A549 (cell line): ENCODE data around the gene DUS2. TPM values are rescaled to one million over a fixed set of nuclear protein-coding genes. Genes with fewer than 3 reads are reported as not detected.

Experiments used
- ATAC-seq, 2 experiments: fragments of 200-7000 bp in 1 of 2; fragments of >200 bp in 1 of 2; cut with Nextera tagmentation in 1 of 2; cut with Tn5 transposase in 1 of 2; 3 replicates each; pipeline versions ENCODE4 v1.8.0 to v1.9.1; 2018 to 2020; ENCODE audit warnings: mild to moderate bottlenecking in 1 of 2, moderate library complexity in 1 of 2
- CTCF ChIA-PET: fragments of 300-600 bp; sonication (Branson Sonifier 250); formaldehyde crosslinking; extraction: SDS; loops from one replicate; lab custom pipeline; 2021; ENCODE audit warnings: antibody characterized with exemption, inconsistent platforms; lab: Yijun Ruan, JAX
- POLR2A ChIA-PET: fragments of 350-600 bp; formaldehyde crosslinking; extraction: SDS; loops from one replicate; lab custom pipeline; 2021; ENCODE audit warnings: antibody characterized with exemption, inconsistent platforms; lab: Yijun Ruan, JAX
- DNase-seq, 2 experiments: peaks; one replicate each; pipeline versions ENCODE4 v3.0.0 to v3.0.0-alpha.2; 2011 to 2016; ENCODE audit warnings: low read depth in 1 of 2, low spot score in 1 of 2
- FAIRE-seq: peaks from 2 replicates; lab custom pipeline; 2011; peaks lifted over from hg19 to GRCh38; lab: Jason Lieb, UNC
- H3K27ac ChIP-seq, 2 experiments: fragments of >200 bp; sonication (Bioruptor Twin); formaldehyde crosslinking; 3 replicates each; pipeline ENCODE4 v1.5.1; 2016 to 2017
- H3K4me1 ChIP-seq: fragments of >200 bp; sonication (Bioruptor Twin); formaldehyde crosslinking; 3 replicates; pipeline ENCODE4 v1.6.1; 2016
- H3K4me2 ChIP-seq: fragments of >200 bp; sonication (Bioruptor Twin); formaldehyde crosslinking; 3 replicates; pipeline ENCODE4 v1.6.1; 2016
- H3K4me3 ChIP-seq: fragments of >200 bp; sonication (Bioruptor Twin); formaldehyde crosslinking; 3 replicates; pipeline ENCODE4 v1.5.1; 2016
- H3K9me3 ChIP-seq: fragments of >200 bp; sonication (Bioruptor Twin); formaldehyde crosslinking; 3 replicates; pipeline ENCODE4 v1.6.1; 2016
- BCL3 ChIP-seq: fragments of >200 bp; sonication (Bioruptor Twin); formaldehyde crosslinking; IDR thresholded peaks from 3 replicates; pipeline ENCODE4 v1.6.1; 2016
- BHLHE40 ChIP-seq: IDR thresholded peaks from 2 replicates; pipeline ENCODE4 v1.6.1; 2012; ENCODE audit warnings: low read depth, low read length, inconsistent platforms
- CHD4 ChIP-seq: fragments of 200-600 bp; sonication (generic); IDR thresholded peaks from 2 replicates; pipeline ENCODE4 v1.6.1; 2016; ENCODE audit warnings: antibody characterized with exemption, mild to moderate bottlenecking, borderline replicate concordance
- CTCF ChIP-seq: fragments of >200 bp; sonication (Bioruptor Twin); formaldehyde crosslinking; IDR thresholded peaks from 3 replicates; pipeline ENCODE4 v1.5.1; 2016
- ELK1 ChIP-seq: fragments of 150-350 bp; IDR thresholded peaks from 2 replicates; pipeline ENCODE4 v1.6.1; 2014; ENCODE audit warnings: low read depth, mild to moderate bottlenecking, low read length
- FOSL2 ChIP-seq, 2 experiments: fragments of 450-650 bp in 1 of 2; fragments of >200 bp in 1 of 2; sonication (Bioruptor Twin) in 1 of 2; formaldehyde crosslinking; IDR thresholded peaks; 2 replicates each; pipeline versions ENCODE4 v1.5.0 to v1.6.1; 2016 to 2020; ENCODE audit warnings: mild to moderate bottlenecking in 1 of 2, moderate library complexity in 1 of 2
- FOXS1 ChIP-seq: fragments of 250-450 bp; sonication (Bioruptor Pico); IDR thresholded peaks from 2 replicates; pipeline ENCODE4 v1.5.0; 2020; ENCODE audit warnings: mild to moderate bottlenecking, moderate library complexity
- HOXB13 ChIP-seq: fragments of 250-450 bp; sonication (Bioruptor Pico); IDR thresholded peaks from 2 replicates; pipeline ENCODE4 v1.5.0; 2020; ENCODE audit warnings: low read depth, mild to moderate bottlenecking, moderate library complexity
- HOXB5 ChIP-seq: fragments of 250-450 bp; sonication (Bioruptor Pico); IDR thresholded peaks from 2 replicates; pipeline ENCODE4 v1.5.0; 2020; ENCODE audit warnings: mild to moderate bottlenecking, moderate library complexity
- JUN ChIP-seq, 2 experiments: fragments of >200 bp; sonication (Bioruptor Twin); formaldehyde crosslinking; IDR thresholded peaks; 2 replicates in 1 of 2; 3 replicates in 1 of 2; pipeline ENCODE4 v1.6.1; 2016 to 2017
- MAX ChIP-seq: IDR thresholded peaks from 2 replicates; pipeline ENCODE4 v1.6.1; 2012
- MAZ ChIP-seq: fragments of 150-350 bp; IDR thresholded peaks from 2 replicates; pipeline ENCODE4 v1.6.1; 2014; ENCODE audit warnings: antibody characterized with exemption, low read depth, low read length, borderline replicate concordance
- PBX3 ChIP-seq: IDR thresholded peaks from 2 replicates; pipeline ENCODE4 v1.6.1; 2012
- REST ChIP-seq: fragments of 200-600 bp; sonication (generic); IDR thresholded peaks from 2 replicates; pipeline ENCODE4 v1.6.1; 2016; ENCODE audit warnings: antibody characterized with exemption, mild to moderate bottlenecking, moderate library complexity
- RNF2 ChIP-seq: fragments of 200-600 bp; sonication (generic); IDR thresholded peaks from 2 replicates; pipeline ENCODE4 v1.6.1; 2016; ENCODE audit warnings: low read depth, mild to moderate bottlenecking, antibody characterized with exemption, moderate library complexity, borderline replicate concordance
- SMC3 ChIP-seq: fragments of >200 bp; sonication (Bioruptor Twin); formaldehyde crosslinking; IDR thresholded peaks from 3 replicates; pipeline ENCODE4 v1.6.1; 2018; ENCODE audit warnings: inconsistent platforms
- SREBF2 ChIP-seq: fragments of 450-650 bp; IDR thresholded peaks from 2 replicates; pipeline ENCODE4 v1.6.1; 2014; ENCODE audit warnings: mild to moderate bottlenecking, moderate library complexity
- TFCP2L1 ChIP-seq: fragments of 250-450 bp; sonication (Bioruptor Pico); IDR thresholded peaks from 2 replicates; pipeline ENCODE4 v1.5.0; 2021; ENCODE audit warnings: mild to moderate bottlenecking
- WGBS: methylation state at CpG from one replicate; pipeline ENCODE4 v1.1.6; 2017; ENCODE audit errors: missing lambda C conversion rate; 5-methylcytosine and 5-hydroxymethylcytosine counted together
- polyA plus RNA-seq, 4 experiments: library from polyadenylated mRNA; depleted of rRNA in 3 of 4; stranded (reverse); fragments of >200 nt; fragmentation: RNase III in 1 of 4; extraction: RNeasy Plus Mini Kit Qiagen cat#74134 plus additional on column Dnase treatment in 1 of 4; gene quantifications; 2 replicates in 3 of 4; 3 replicates in 1 of 4; pipeline ENCODE4 v1.2.3, GENCODE V29; 2011 to 2017

DUS2 gene
- polyA plus RNA-seq, 2 of the 4 experiments (the other 2 are of a cell fraction): 20.8 to 21.5 TPM

- TF ChIP-seq REST: no peak
- TF ChIP-seq, all 56 proteins: peak for 0
These were observed 43.0 kb upstream of the DUS2 start, which contains the start of gene DPEP3 (continued) for GRCh38 chr16:67979955-67980678.

GRCh38 chr16:67982011-67982696 lies 40.9 kb upstream of the DUS2 start:
- no peak overlapping the region for H3K4me3 ChIP-seq
- POLR2A ChIA-PET: no interaction called here
- DNase-seq (no peak), ATAC-seq (no peak), FAIRE-seq (no peak)
- H3K9me3 ChIP-seq: no peaks in the 10 kb centered on the region
- TF ChIP-seq TFCP2L1 (CRISPR knock-in tag): no peak
- TF ChIP-seq FOSL2 (IDR thresholded peaks at IDR 0.05): no peak
- TF ChIP-seq FOSL2 (CRISPR knock-in tag; IDR thresholded peaks at IDR 0.05): no peak
- TF ChIP-seq CTCF: no peak
- TF ChIP-seq MAX: no peak
- no peak for TF ChIP-seq ELK1
- no peak for TF ChIP-seq BHLHE40
- no peak for TF ChIP-seq RNF2
- TF ChIP-seq FOXS1 (CRISPR knock-in tag): no peak
- no peak for TF ChIP-seq SMC3
- no peak for TF ChIP-seq HOXB5 (CRISPR knock-in tag)
- no peak for TF ChIP-seq REST
- no peak for TF ChIP-seq JUN (IDR thresholded peaks at IDR 0.05)
- no peak for TF ChIP-seq MAZ
- no peak for TF ChIP-seq CHD4
- TF ChIP-seq HOXB13: no peak
- no peak for TF ChIP-seq BCL3
- no peak for TF ChIP-seq PBX3
- TF ChIP-seq SREBF2: no peak
- CTCF ChIA-PET: interaction anchor here (1.2 to 3.8 kb wide), 5 partner anchors 10 to 40 kb away, joined by 3 to 14 read pairs (median 5); no protein-coding TSS in a partner anchor
- H3K4me1 ChIP-seq: peaks cover 7% of the 10 kb centered on the region; the same call in 2 of the 3 replicates
- 94% methylated on average over 31 of the region's 49 CpGs for WGBS
- no peak overlapping the region for H3K4me2 ChIP-seq
- no peak overlapping the region for H3K27ac ChIP-seq
